B cell (primary cell): ENCODE results near the gene PHYH. TPM values are rescaled to one million over a fixed set of nuclear protein-coding genes. Genes with fewer than 3 reads are reported as not detected.

Source experiments
- ATAC-seq: fragments of 200-7000 bp; cut with Tn5 transposase; one replicate; pipeline ENCODE4 v1.10.0; 2021; ENCODE audit warnings: low read depth, mild to moderate bottlenecking, moderate number of reproducible peaks, moderate library complexity
- CTCF ChIA-PET: fragments of 350-600 bp; sonication (Branson Sonifier 250); formaldehyde crosslinking; loops from one replicate; lab custom pipeline; 2021; ENCODE audit warnings: antibody characterized with exemption, inconsistent platforms; lab: Charles Lee
- POLR2A ChIA-PET: fragments of 350-600 bp; sonication (Branson Sonifier 250); formaldehyde crosslinking; loops from one replicate; lab custom pipeline; 2021; ENCODE audit warnings: antibody characterized with exemption; lab: Charles Lee
- DNase-seq: peaks from one replicate; pipeline ENCODE4 v3.0.0; 2013
- H2AFZ ChIP-seq: 2 replicates; pipeline ENCODE4 v1.6.1; 2012; ENCODE audit warnings: mild to moderate bottlenecking, low read depth, low read length; ENCODE audit not compliant: insufficient read depth, poor library complexity, severe bottlenecking
- H3K27ac ChIP-seq, 2 donors: 1 replicate in 1 of 2; 2 replicates in 1 of 2; pipeline ENCODE4 v1.5.1; 2012 to 2013; ENCODE audit warnings: low read length in 2 of 2, mild to moderate bottlenecking in 2 of 2, moderate library complexity in 1 of 2
- H3K27me3 ChIP-seq, 4 experiments: fragments of 200-600 bp in 1 of 4; sonication (generic) in 1 of 4; replicated peaks in 1 of 4; 1 replicate in 2 of 4; 2 replicates in 2 of 4; pipeline versions ENCODE4 v1.6.1 to v1.7.0; 2013 to 2016; ENCODE audit warnings: low read length in 3 of 4, mild to moderate bottlenecking in 2 of 4, mixed read lengths in 1 of 4, moderate library complexity in 1 of 4; ENCODE audit not compliant: insufficient read depth in 4 of 4, control insufficient read depth in 3 of 4; ENCODE audit errors: control extremely low read depth in 1 of 4
- H3K36me3 ChIP-seq, 2 experiments: replicated peaks in 1 of 2; 1 replicate in 1 of 2; 2 replicates in 1 of 2; pipeline versions ENCODE4 v1.6.1 to v1.7.1; 2013; ENCODE audit warnings: low read length in 1 of 2; ENCODE audit not compliant: insufficient read depth in 2 of 2, control insufficient read depth in 1 of 2; ENCODE audit errors: control extremely low read depth in 1 of 2, extremely low read depth in 1 of 2
- H3K4me1 ChIP-seq, 2 donors: fragments of 200-600 bp in 1 of 2; sonication (generic) in 1 of 2; 1 replicate in 1 of 2; 2 replicates in 1 of 2; pipeline versions ENCODE4 v1.5.1 to v1.6.1; 2013 to 2017; ENCODE audit warnings: low read length in 2 of 2; ENCODE audit not compliant: control insufficient read depth in 2 of 2, insufficient read depth in 2 of 2
- H3K4me2 ChIP-seq: replicated peaks from 2 replicates; pipeline ENCODE3; 2012; ENCODE audit warnings: mild to moderate bottlenecking, low read depth, low read length; ENCODE audit not compliant: poor library complexity, severe bottlenecking
- H3K4me3 ChIP-seq, 5 experiments: fragments of 200-600 bp in 1 of 5; sonication (generic) in 1 of 5; 1 replicate in 3 of 5; 2 replicates in 2 of 5; pipeline versions ENCODE4 v1.5.1 to v1.7.0; 2011 to 2016; ENCODE audit warnings: low read length in 4 of 5, mild to moderate bottlenecking in 4 of 5, low read depth in 2 of 5, control low read depth in 1 of 5, moderate library complexity in 1 of 5; ENCODE audit not compliant: insufficient read depth in 1 of 5; ENCODE audit errors: control extremely low read depth in 1 of 5, extremely low read depth in 1 of 5
- H3K79me2 ChIP-seq: fragments of 200-600 bp; sonication (generic); one replicate; pipeline ENCODE4 v1.6.0; 2016; ENCODE audit warnings: low read length; ENCODE audit not compliant: control insufficient read depth, insufficient read depth
- H3K9ac ChIP-seq: fragments of 200-600 bp; sonication (generic); 2 replicates; pipeline ENCODE4 v1.6.1; 2017; ENCODE audit warnings: mild to moderate bottlenecking, low read length, moderate library complexity
- H3K9me3 ChIP-seq, 3 donors: one replicate each; pipeline versions ENCODE4 v1.6.1 to v1.7.1; 2013; ENCODE audit warnings: low read length in 2 of 3; ENCODE audit not compliant: control insufficient read depth in 2 of 3, insufficient read depth in 1 of 3; ENCODE audit errors: control extremely low read depth in 1 of 3
- H4K20me1 ChIP-seq: 2 replicates; pipeline ENCODE4 v1.6.0; 2012; ENCODE audit warnings: mild to moderate bottlenecking, low read length; ENCODE audit not compliant: insufficient read depth, control insufficient read depth, poor library complexity, severe bottlenecking
- H3K27ac Mint-ChIP-seq: one replicate; pipeline ENCODE4 v1.8.0; 2021; ENCODE audit warnings: mixed read lengths
- H3K27me3 Mint-ChIP-seq: one replicate; pipeline ENCODE4 v1.8.0; 2021; ENCODE audit warnings: mixed read lengths
- H3K4me1 Mint-ChIP-seq: one replicate; pipeline ENCODE4 v1.8.0; 2021; ENCODE audit warnings: mixed read lengths
- H3K4me3 Mint-ChIP-seq: one replicate; pipeline ENCODE4 v1.8.0; 2021; ENCODE audit warnings: mixed read lengths
- H3K9me3 Mint-ChIP-seq: one replicate; pipeline ENCODE4 v1.8.0; 2022; ENCODE audit warnings: mixed read lengths; ENCODE audit not compliant: insufficient read depth
- EZH2 ChIP-seq: IDR thresholded peaks from 2 replicates; pipeline ENCODE4 v1.6.1; 2012; ENCODE audit warnings: borderline replicate concordance, low read depth, mild to moderate bottlenecking, moderate library complexity, low read length; ENCODE audit not compliant: insufficient read depth, poor library complexity, severe bottlenecking
- WGBS: methylation state at CpG from one replicate; pipeline ENCODE4 v1.1.5; 2013; ENCODE audit warnings: missing lambda C conversion rate; ENCODE audit not compliant: insufficient coverage; 5-methylcytosine and 5-hydroxymethylcytosine counted together
- intact Hi-C: fragments of 100-400 bp; cut with micrococcal nuclease; formaldehyde crosslinking; loops from one replicate; pipeline ENCODE4 v1.10.0; 2022
- polyA minus RNA-seq: library from RNA; depleted of rRNA, polyadenylated mRNA; stranded (reverse); fragments of >200 nt; gene quantifications from 2 replicates; pipeline ENCODE4 v1.2.3, GENCODE V29; 2012
- polyA plus RNA-seq: library from polyadenylated mRNA; depleted of rRNA; stranded (reverse); fragments of >200 nt; gene quantifications from 2 replicates; pipeline ENCODE4 v1.2.3, GENCODE V29; 2012
- total RNA-seq, 2 donors: library from RNA; stranded (reverse); fragments of 120-200 nt in 1 of 2; gene quantifications; 1 replicate in 1 of 2; 2 replicates in 1 of 2; pipeline versions ENCODE4 v1.2.3 to v1.2.4, GENCODE V29; 2013 to 2022
- TF ChIP-seq, protein P1 (sequence below): fragments of 200-600 bp; IDR thresholded peaks from one replicate; pipeline ENCODE4 v1.8.0; 2022; ENCODE audit warnings: antibody characterized with exemption, mild to moderate bottlenecking

PHYH gene
- total RNA-seq, result 9.7 and 14.9 TPM in 2 replicates
- total RNA-seq (2013), result 8.2 TPM
- 3.1 and 3.8 TPM in 2 replicates for polyA plus RNA-seq
- polyA minus RNA-seq, result 3.9 and 5.9 TPM in 2 replicates

DNA sequence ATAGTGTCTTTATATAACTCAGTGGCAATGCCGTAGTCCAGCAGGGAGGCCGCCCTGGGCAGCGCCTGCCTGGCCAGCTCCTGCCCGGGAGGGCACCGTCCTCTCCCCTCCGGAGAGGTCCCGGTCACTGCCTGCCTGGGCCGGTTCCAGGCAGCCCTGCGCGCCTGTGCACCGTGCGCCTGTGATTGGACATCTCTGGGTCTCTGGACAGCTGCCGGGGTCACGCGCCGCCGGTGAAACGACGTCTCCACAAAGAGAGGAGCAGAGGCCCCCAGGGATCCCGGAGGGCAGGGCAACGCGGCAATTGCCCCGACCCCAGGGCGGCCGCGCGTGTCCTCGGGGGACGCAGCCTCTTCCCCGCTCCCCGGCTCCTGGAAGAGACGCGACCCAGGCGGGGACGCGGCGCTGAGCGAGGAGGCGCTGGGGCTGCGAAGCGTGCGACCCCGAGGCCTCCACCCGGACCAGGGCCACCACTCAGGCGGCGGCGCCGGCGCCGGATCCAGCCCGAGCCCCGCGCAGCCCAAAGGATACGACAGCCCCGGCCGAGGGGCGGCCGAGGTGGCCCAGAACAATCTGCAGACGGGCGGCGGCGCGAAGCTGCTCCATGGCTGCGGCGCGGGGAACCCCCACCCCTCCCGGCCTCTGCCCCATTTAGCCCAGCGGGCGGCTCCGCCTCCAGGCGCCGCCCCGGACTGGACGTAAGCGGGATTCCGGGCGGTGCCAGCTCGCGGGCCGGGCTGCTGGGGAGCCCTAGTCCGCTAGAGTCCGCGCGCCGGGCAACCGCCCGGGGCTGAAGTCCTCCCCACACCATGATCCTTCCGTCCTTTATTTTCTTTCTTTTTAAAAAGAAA lies at the start of gene PHYH:
PHYH (minus strand) TSS at position 628 of the 851 bp plus-strand sequence; CDS start at position 606, 22 bp downstream.
- Histone ChIP-seq H4K20me1 (no peaks in the 10 kb centered on the region), H2AFZ (peak within 1 kb of the TSS; percentile 93), H3K27ac (peak within 1 kb of the TSS; percentile 66 to 71), H3K4me3 (peak within 1 kb of the TSS in 4 of 5 experiments; percentile 59 to 68 (median 66)), H3K9ac (peak within 1 kb of the TSS; percentile 65), H3K36me3 (peaks cover 0 to 2% of the 10 kb centered on the region in 2 experiments), H3K27me3 (no peaks in the 10 kb centered on the region), H3K9me3 (peaks cover 0 to 3% (median 0%) of the 10 kb centered on the region in 3 donors), H3K4me2 (peak within 1 kb of the TSS; percentile 79), H3K79me2 (no peaks in the 10 kb centered on the region), H3K4me1 (peaks cover 9 to 25% of the 10 kb centered on the region in 2 donors)
- no peaks in the 10 kb centered on the region for H3K9me3 Mint-ChIP-seq
- POLR2A ChIA-PET, result interaction anchor here (0.5 to 1.2 kb wide), 3 partner anchors 51 to 1033 kb away, joined by 3 to 14 read pairs (median 3); no protein-coding TSS in a partner anchor
- H3K4me1 Mint-ChIP-seq, result peaks cover 20% of the 10 kb centered on the region
- CTCF ChIA-PET, result interaction anchor here (0.9 to 1.2 kb wide), 3 partner anchors 51 to 139 kb away, joined by 3 to 5 read pairs (median 4); partner anchors contain the start of gene MCM10
- WGBS, result under 1% methylated on average over 87 of the region's 88 CpGs
- ATAC-seq, result peak; percentile 71
- TF ChIP-seq, protein P1, sequence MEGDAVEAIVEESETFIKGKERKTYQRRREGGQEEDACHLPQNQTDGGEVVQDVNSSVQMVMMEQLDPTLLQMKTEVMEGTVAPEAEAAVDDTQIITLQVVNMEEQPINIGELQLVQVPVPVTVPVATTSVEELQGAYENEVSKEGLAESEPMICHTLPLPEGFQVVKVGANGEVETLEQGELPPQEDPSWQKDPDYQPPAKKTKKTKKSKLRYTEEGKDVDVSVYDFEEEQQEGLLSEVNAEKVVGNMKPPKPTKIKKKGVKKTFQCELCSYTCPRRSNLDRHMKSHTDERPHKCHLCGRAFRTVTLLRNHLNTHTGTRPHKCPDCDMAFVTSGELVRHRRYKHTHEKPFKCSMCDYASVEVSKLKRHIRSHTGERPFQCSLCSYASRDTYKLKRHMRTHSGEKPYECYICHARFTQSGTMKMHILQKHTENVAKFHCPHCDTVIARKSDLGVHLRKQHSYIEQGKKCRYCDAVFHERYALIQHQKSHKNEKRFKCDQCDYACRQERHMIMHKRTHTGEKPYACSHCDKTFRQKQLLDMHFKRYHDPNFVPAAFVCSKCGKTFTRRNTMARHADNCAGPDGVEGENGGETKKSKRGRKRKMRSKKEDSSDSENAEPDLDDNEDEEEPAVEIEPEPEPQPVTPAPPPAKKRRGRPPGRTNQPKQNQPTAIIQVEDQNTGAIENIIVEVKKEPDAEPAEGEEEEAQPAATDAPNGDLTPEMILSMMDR, result no peak
- no peak for TF ChIP-seq EZH2
- H3K4me3 Mint-ChIP-seq, result peak within 1 kb of the TSS; percentile 88
- intact Hi-C loops, result loop anchor here (1.0 to 5.0 kb wide), 2 partner anchors 287 to 1232 kb away; partner anchors contain the start of genes DHTKD1 and PRPF18
- peak within 1 kb of the TSS; percentile 83 for H3K27ac Mint-ChIP-seq
- H3K27me3 Mint-ChIP-seq, result no peaks in the 10 kb centered on the region
- peak; percentile 88 for DNase-seq
